Astrocyte (in vitro differentiated cells and primary cell): ENCODE measurements around the gene CDH23.

ENCODE experiments used
- CTCF ChIP-seq: IDR thresholded peaks from 2 replicates; pipeline ENCODE4 v1.5.1; 2011; ENCODE audit warnings: low read depth, mild to moderate bottlenecking, inconsistent platforms, low read length, moderate library complexity; ENCODE audit not compliant: insufficient read depth
- EZH2 ChIP-seq: IDR thresholded peaks from 2 replicates; pipeline ENCODE4 v1.6.1; 2012; ENCODE audit warnings: mild to moderate bottlenecking, low read length, inconsistent platforms; ENCODE audit not compliant: insufficient read depth

- no peak for TF ChIP-seq EZH2
- no peak for TF ChIP-seq CTCF
Observed at GRCh38 chr10:71828702-71829101, 432.0 kb downstream of the CDH23 start.
